Suprapubic skin (tissue), 3 donors: ENCODE data around the gene SPOCK2.

Experiments
- CTCF ChIP-seq, 2 donors: fragments of 200-600 bp in 1 of 2; fragments of 450-650 bp in 1 of 2; sonication (generic) in 1 of 2; IDR thresholded peaks; one replicate each; pipeline ENCODE4 v1.5.1; 2016 to 2019; ENCODE audit warnings: antibody characterized with exemption in 2 of 2, mild to moderate bottlenecking in 1 of 2, moderate library complexity in 1 of 2
- POLR2A ChIP-seq, 2 donors: fragments of 450-650 bp; IDR thresholded peaks; one replicate each; pipeline ENCODE4 v1.6.1; 2017; ENCODE audit warnings: antibody characterized with exemption in 2 of 2, mild to moderate bottlenecking in 2 of 2, moderate library complexity in 2 of 2

DNA sequence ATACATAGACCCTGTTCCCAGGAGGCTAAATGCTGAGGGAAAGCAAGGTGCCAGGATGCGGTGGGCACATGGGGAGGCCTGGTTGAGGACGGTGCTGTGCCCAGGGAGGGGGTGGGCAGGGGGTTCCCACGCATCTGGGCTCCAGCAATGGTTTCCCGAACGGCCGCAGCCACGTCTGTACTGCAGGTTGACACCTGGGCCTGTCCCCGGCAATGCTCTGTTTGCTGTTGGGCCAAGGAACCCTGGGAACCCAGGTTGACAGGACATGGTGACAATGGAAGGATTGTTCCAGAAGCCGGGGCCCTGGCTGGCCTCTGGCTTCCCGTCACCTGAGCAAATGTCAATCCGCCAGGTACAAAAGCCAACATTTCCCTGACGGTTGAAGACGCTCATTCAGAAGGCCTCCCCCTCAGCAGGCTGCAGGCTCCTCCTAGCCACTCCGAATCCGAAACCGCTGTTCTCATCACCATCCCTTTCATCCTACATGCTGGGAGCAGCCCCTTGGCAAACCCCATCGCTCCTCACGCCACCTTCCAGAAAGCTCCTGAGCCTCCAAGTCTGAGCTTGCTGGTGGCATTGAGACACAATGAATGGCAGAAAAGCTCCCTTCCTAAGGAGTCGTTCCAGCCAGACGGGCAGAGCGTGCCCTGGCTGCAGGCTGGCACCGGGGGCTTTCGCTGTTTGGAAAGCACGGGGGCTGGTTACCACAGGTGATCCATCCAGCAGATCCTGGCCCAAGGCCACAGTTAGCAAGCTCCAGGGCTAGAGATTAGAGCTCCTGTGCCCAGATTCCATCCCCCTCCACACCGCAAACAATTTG, 31.2 kb downstream of the SPOCK2 start:
- TF ChIP-seq POLR2A (IDR thresholded peaks at IDR 0.05) (no peak), CTCF (IDR thresholded peaks at IDR 0.05) (no peak)
